SK-N-SH (cell line): Measurements from ENCODE around the gene CDH13.

Experiments
- CTCF ChIP-seq: fragments of 200-600 bp; sonication (generic); IDR thresholded peaks from 2 replicates; pipeline ENCODE4 v1.6.1; 2017; ENCODE audit warnings: antibody characterized with exemption, mild to moderate bottlenecking, moderate library complexity
- EP300 ChIP-seq, 2 experiments: IDR thresholded peaks; 2 replicates each; pipeline versions ENCODE4 v1.4.0 to v1.6.1; 2012; ENCODE audit warnings: borderline replicate concordance in 1 of 2, low read depth in 1 of 2, low read length in 1 of 2
- MAX ChIP-seq: IDR thresholded peaks from 2 replicates; pipeline ENCODE4 v1.4.0; 2012; ENCODE audit warnings: low read depth
- MXI1 ChIP-seq: IDR thresholded peaks from 2 replicates; pipeline ENCODE4 v1.6.1; 2012; ENCODE audit warnings: mild to moderate bottlenecking, low read depth, low read length, improper control_type of control experiment
- PBX3 ChIP-seq: IDR thresholded peaks from 2 replicates; pipeline ENCODE4; 2012
- POLR2AphosphoS5 ChIP-seq: IDR thresholded peaks from 2 replicates; pipeline ENCODE4 v1.6.1; 2012; ENCODE audit warnings: low read depth, low read length
- REST ChIP-seq: IDR thresholded peaks from 2 replicates; pipeline ENCODE4 v1.6.1; 2012; ENCODE audit warnings: mild to moderate bottlenecking, low read depth, low read length, moderate library complexity
- TAF1 ChIP-seq: IDR thresholded peaks from 2 replicates; pipeline ENCODE4 v1.6.1; 2012; ENCODE audit warnings: low read depth, mild to moderate bottlenecking, low read length, moderate library complexity, borderline replicate concordance
- TCF12 ChIP-seq: IDR thresholded peaks from 2 replicates; pipeline ENCODE4 v1.4.0; 2012
- USF1 ChIP-seq: IDR thresholded peaks from 2 replicates; pipeline ENCODE4 v1.4.0; 2012; ENCODE audit warnings: low read depth, borderline replicate concordance
- USF2 ChIP-seq: fragments of 150-350 bp; IDR thresholded peaks from 2 replicates; pipeline ENCODE4 v1.6.1; 2017; ENCODE audit warnings: antibody characterized with exemption, low read length, low read depth, borderline replicate concordance
- ZBTB33 ChIP-seq: IDR thresholded peaks from 2 replicates; pipeline ENCODE4 v1.4.0; 2012; ENCODE audit warnings: low read depth, borderline replicate concordance

GRCh38 chr16:82758904-82759303 is 132.1 kb downstream of the CDH13 start:
- no peak for TF ChIP-seq CTCF
- no peak for TF ChIP-seq USF1
- TF ChIP-seq MAX, result no peak
- TF ChIP-seq REST, result no peak
- TF ChIP-seq PBX3, result no peak
- TF ChIP-seq EP300 (IDR thresholded peaks at IDR 0.05; ENCODE audit: borderline replicate concordance in 1 of 2, low read depth in 1 of 2, low read length in 1 of 2), result no peak
- TF ChIP-seq TAF1, result no peak
- no peak for TF ChIP-seq ZBTB33
- no peak for TF ChIP-seq USF2
- no peak for TF ChIP-seq POLR2AphosphoS5
- TF ChIP-seq MXI1, result no peak
- TF ChIP-seq TCF12, result no peak
